ENCODE results near the gene POMGNT2.

POMGNT2 gene

DNA sequence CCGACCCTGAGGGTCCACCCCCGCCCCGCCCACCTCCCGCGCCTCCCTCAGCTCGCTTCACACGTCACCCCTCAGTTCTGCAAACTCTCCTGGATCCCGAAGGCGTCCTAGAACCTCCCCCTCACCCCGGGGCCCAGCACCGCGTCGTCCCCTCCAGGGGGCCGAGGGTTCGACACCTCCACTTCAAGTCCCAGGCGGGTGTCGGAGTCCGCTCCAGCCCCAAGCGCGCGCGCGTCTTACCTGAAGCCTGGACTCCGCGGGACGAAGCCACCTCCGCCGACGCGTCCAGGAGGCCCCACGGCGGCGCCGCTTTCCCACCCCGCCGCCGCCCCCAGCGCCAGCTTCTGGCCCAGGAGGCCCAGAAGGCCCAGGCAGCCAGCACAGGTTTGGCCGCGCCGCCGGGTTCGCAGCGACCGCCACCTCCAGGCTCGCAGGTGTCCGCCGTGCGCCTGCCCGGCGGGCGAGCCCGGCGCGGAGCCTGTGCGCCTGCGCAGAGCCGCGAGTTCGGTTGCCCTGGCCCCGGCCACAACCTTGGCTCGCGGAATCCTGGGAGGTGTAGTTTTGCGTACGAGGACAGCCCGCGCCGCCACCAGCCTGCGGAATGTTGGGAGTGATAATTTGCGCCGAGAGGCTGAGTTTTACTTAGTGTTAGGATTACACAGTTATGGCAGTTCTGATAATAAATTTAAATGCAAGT, at the start of gene POMGNT2:
Gene POMGNT2, minus strand, starts transcription at position 484 of the 697 bp plus-strand sequence. CDS start 24,648 bp downstream, outside the sequence.
- intact Hi-C loops (cut with DNase I), result loop anchor here (5.0 kb wide), 1 partner anchor 128 kb away; the partner anchor contains the start of gene GASK1A
- peak; percentile 83 to 97 (median 92) for DNase-seq

DNA sequence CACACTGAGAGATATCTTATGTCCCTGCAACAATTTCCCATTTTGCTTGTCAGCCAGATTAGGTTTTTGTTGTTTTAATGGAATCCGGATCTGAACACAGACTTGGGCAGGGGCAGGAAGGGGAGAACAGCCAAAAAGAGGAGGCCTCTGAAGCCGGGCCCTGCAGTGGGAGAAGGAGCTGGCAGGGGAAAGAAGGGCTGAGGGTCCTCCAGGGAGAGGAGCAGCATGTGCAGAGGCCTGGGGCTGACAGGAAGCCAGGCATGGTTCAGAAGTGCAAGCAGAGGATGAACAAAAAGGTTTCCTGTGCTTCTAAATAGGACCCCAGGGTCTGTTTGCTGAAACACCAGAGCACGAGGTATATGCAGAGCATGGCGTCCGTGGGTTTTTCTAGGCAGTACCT, 49.1 kb upstream of the POMGNT2 start:
- intact Hi-C loops (cut with DNase I), result loop anchor here (10.0 kb wide), 1 partner anchor 190 kb away; no protein-coding TSS in a partner anchor
- DNase-seq, result no peak

DNA sequence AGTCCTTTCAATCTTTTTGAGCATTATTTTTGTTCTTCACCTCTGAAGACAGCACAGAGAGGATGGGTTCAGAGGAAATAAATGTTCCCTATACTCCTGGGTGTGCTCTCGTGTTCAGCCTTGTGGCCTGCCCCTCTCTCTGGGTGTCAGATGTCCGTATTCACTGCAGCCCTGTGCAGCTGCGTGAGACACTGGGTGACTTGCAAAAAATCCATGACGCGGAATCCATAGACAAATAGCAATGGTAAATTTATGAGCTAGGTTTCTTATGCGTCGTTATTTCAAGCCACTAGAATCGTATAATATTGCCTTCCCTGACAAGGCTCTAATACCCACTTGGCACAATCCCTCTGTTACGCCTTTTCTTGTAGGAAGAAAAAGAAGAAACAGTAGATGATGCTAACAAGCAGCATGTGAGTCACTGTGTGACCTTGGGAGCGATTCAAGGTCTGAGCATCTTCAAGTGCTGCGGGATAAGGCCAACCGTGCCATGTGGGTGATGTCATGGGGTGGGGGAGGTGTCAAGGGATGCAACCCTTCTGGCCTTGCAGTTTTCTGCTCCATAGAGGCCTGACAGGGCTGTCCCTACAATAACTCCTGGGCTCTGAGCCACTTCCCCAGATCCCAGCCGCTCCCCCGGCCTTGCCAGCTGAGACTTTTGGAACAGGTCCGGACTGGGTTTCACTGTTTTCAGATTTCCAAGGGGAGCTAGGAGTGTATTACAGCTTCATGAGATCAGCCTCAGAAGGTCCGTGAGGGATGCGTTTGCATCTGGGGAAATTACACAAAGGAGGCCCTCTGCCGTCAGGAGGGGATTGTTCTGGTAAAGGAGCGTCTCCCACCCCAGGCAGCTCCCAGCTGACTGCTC, 47.6 kb upstream of the POMGNT2 start:
- peak in 36 of 42 donors; percentile 6 to 66 (median 42) for DNase-seq
- intact Hi-C loops (cut with DNase I), result loop anchor here (10.0 kb wide), 1 partner anchor 189 kb away; no protein-coding TSS in a partner anchor

DNA sequence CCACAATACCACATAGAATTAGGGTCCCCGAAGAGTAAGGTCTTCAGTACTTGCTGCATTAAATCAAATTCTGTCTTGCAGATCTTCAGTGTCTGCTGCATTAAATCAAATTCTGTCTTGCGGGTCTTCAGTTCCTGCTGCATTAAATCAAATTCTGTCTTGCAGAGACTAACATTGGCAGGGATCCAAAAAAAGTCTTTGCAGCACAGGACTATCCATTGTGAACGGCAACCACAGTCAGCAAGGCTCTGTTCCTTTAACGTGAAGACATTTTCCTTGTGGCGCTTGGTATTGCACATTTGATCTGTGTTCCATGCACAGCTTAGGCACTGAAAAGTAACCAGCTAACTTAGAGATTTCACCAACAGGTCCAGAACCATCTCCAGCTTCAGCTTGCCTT, 46.8 kb upstream of the POMGNT2 start:
- peak in 1 of 42 donors; percentile 25 for DNase-seq
- intact Hi-C loops (cut with DNase I), result loop anchor here (10.0 kb wide), 1 partner anchor 188 kb away; no protein-coding TSS in a partner anchor

DNA sequence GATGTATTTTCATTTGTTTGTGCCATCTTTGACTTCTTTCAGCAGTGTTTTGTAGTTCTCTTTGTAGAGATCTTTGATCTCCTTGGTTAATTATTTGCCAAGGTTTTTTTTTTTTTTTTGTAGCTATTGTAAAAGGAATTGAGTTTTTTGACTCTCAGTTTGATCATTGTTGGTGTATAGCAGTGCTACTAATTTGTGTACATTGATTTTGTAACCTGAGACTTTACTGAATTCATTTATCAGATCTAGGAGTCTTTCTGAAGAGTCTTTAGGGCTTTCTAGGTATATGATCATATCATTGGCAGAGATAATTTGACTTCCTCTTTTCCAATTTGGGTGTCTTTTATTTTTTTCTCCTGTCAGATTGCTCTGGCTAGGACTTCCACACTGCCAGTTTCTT, 42.2 kb upstream of the POMGNT2 start:
- intact Hi-C loops (cut with DNase I), result no loop called here
- no peak for DNase-seq

DNA sequence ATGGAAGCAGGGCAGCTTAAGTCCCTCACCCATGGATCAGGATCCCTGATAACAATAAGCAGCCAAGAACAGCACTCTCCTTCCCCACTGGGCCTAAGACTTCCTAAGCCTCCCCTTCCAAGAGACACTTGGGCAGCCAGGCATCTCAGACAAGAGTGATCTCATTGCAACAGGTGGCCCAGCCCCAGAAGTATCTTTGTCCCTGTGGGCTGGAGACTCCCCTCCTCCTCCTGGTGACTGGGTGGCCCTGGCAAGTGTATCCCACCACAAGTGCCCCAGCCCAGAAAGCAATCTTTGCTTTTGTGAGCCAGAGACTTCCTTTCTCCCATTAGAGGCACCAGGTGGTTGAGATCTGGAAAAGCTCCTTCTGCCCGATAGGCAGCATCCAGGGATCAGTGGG, 40.7 kb upstream of the POMGNT2 start:
- intact Hi-C loops (cut with DNase I), result no loop called here
- DNase-seq, result no peak

DNA sequence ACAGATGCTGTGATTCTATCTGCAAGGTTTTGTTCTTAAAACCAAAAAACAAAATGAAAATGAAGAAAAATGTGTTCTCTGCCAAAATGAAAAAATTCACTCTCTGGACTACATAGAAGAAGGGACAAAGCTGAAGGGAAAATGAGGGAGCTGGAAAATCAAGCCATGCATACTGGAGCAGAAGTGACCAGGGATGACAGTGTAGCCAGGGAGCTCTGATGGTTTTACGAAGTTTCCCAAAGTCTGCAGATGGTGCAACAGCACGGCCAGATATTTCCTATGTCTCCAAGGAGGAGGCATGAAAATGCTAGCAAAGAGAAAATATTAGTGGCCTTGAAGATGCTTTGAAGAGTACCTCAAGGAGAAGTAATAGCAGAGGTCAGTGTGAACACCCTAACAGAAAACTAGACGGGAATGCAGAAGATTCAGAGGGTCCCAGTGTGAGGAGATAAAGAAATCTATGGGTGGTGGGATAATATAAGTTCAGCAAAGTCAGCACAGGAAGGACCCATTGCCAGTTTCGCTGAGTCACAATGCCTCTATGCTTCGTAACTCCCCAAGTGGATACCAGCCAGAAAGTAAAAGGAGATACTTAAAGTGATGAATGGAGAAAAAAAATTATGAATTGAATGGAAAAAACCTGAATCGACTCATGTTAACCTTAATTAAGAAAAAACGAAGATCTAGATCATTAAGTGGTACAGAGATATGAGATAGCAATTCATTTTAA, 39.0 kb upstream of the POMGNT2 start:
- no peak for DNase-seq
- intact Hi-C loops (cut with DNase I), result no loop called here

DNA sequence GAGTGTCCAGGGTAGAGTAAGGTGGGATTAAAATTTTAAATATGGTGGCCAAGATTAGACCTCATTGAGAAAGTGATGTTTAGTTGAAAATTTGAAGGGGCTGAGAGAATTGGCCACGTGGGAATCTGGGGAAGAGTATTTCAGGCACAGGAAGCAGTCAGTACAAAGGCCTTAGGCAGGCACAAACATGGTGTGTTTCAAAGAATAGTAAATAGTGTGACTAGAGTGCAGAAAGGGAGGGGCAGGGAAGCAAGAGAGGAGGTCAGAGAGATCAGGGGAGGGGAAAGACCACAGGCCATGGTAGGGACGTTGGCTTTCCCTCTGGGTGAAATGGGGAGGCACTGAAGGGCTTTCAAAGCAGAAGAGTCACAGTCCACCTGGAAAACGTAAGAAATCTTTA, 36.6 kb upstream of the POMGNT2 start:
- DNase-seq, result no peak
- intact Hi-C loops (cut with DNase I), result no loop called here

DNA sequence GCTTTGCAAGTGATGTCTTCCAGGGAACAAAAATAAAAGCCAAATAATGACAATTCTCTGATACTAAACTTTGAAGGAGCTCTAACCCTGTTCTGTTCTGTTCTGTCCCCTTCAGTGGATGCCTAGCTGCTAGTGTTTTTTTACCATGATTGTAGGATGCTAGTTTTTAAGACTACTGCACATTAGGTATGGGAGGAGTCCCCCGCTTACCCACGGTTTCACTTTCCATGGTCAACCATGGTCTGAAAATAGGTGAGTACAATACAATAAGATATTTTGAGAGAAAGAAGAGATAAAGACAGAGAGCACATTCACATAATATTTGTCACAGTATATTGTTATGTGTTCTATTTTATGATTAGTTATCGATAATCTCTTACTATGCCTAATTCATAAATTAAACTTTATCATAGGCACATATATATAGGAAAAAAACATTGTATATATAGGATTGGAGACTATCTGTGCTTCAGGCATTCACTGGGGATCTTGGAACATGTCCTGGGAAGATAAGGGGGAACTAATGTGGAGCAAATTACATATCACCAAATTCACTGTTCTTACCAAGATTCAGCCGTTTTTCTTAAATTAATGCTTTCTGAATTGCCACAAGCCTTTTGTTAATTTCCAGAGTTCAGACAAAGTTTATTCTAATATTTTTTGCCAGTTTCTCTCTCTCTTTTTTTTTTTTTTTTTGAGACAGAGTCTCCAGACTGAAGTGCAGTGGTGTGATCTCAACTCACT, 32.8 kb upstream of the POMGNT2 start:
- intact Hi-C loops (cut with DNase I), result no loop called here
- no peak for DNase-seq

DNA sequence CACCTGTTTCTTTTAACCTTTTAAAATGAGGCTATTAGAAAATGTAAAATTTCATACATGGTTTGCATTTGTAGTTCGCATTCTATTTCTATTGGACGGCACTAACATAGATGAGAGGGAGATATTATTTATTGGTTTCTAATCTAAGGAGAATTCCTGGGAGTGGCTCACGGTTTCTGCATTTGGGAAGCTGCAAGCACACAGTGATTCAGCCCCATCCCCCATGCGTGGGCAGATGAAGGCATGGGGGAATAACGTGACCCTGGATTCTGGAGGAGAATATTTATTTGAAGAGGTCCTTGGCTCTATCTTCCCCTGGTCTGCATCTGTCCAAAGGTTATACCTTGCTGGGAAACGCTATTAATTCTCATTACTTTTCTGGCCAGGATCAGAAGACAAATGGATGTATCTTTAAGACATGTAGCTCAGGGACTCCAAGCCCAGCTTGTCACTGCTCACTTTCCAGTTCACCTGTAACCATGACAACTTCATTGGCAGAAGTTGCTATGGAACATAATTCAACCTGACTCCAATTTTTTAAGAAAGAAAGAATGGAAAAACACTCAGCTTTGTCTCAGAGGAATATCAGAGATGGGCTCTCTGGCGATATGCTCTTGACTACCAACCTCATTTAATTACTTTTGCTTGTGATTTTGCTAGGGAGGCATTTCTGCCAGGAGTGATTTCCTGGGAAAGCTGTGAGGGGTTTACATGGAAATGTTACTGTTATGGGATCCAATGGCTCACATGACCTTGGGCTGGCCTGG, 27.2 kb upstream of the POMGNT2 start:
- intact Hi-C loops (cut with DNase I), result no loop called here
- DNase-seq, result peak; percentile 13 to 76 (median 50)

DNA sequence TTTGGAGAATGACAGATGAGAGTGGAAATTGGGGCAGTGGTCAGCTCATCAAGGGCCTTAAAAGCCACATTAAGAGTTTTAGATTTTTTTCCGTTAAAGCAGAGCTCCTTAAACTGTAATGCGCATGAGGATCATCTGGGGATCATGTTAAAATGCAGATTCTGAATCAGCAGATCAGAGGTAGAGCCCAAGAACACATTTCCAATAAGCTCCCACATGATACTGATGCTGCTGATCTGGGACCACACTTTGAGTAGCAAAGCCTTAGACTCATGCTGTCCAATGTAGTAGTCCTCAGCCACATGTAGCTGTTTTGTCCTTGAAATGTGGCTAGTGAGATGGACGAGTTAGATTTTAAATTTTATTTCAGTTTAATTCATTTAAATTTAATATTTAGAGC, 26.3 kb upstream of the POMGNT2 start:
- intact Hi-C loops (cut with DNase I), result no loop called here
- DNase-seq, result no peak

DNA sequence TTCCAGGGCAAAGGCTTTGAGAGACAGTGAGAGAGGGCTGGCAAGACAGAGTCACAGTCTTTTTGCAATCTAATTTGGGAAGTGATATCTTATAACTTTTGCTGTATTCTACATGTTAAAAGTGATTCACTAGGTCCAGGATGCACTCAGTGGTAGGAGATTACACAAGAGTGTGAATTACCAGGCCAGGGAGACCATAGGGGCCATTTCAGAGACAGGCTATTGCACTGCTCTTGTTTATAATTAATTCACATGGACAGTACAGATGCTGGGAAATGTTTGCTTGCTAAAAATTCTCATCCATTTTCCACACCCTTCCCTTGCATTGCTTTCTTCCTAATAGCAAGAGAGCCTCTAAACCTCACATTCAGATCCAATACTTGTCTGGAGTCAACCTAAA, 22.6 kb upstream of the POMGNT2 start:
- no peak for DNase-seq
- intact Hi-C loops (cut with DNase I), result no loop called here

DNA sequence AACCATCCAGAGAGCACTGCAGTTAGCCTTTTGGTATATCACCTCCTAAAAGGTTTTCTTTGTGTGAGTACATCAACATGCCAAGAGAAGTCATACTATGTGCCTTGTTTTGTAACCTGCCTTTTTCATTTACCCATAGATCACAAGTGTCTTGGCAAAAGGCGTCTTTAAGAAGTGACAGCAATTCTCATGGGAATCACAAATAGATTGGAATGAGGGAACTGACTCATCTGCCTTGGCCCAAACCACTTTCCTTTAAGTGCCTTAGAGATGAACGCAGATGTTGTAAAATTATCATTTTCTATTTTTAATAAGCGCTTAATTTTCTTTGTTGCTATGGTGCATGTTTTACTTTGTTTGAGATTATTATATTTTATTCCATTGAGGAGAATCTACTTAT, 20.7 kb upstream of the POMGNT2 start:
- intact Hi-C loops (cut with DNase I), result no loop called here
- no peak for DNase-seq

DNA sequence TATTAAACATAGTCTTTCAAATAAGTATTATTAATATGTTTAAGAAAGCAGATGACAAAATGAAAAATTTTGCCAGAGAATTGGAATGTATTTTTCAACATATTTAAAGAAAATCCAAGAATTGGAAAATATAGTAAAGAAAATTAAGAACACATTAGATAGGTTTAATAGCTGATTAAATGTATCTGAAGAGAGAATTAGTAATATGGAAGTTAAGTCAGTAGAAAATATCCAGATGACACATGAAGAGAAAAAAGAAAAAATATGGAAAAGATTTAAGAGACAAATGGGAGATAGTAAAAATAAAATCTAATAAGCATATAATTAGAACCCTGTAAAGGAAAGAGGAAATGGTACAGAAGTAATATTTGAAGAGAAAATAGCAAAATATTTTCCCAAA, 18.0 kb upstream of the POMGNT2 start:
- intact Hi-C loops (cut with DNase I), result no loop called here
- DNase-seq, result no peak

DNA sequence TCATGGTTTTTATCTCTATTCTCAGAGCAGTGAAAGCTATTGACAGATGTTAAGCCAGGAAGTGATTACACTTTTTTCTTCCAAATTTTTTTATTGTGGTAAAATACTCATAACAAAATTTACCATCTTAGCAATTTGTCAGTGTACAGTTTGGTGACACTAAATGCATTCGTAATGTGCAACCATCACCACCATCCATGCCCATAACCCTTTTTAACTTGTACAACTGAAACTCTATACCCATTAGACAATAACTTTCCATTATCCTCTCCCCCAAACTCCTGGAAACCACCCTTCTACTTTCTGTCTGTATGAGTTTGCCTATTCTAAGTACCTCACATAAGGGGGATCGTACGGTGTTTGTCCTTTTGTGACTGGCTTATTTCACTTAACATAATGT, 15.1 kb upstream of the POMGNT2 start:
- intact Hi-C loops (cut with DNase I), result no loop called here
- DNase-seq, result no peak

DNA sequence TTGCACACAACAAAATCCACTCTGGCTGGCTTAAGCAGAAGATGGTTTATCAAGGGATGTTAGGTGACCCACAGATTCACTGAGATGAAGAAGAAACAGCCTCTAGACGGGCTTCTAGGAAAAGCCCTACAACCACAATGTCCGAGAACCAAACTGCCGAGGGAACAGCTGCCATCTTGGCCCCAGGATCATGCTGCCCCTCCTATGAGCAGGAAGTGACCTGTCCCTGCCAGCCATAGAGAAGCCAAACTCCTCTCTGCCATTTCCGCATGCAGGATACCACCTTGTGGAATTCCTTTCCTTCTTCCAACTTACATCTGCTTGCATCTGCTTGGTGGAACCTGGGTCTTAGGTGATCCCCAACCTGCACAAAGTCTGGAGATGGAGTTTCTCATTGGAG, 11.4 kb upstream of the POMGNT2 start:
- DNase-seq, result no peak
- intact Hi-C loops (cut with DNase I), result no loop called here

DNA sequence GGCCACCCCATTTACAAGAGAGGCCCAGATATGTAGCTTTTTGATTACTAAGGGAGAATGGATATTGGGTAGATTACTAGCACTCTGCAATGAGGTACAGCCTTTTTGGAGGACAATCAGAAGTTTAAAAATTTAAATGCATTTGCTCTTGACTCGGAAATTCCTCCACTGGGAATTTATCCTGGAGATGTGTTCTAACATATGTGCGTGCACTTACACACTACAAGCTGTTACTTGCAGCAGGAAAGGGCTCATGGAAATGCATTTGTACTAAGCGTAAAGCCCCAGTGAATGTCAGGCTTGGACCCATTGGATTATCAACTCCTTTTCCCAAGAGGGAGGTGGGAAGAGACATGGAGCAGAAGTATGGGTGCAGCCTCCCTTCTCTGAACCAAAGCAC, 7.8 kb upstream of the POMGNT2 start:
- intact Hi-C loops (cut with DNase I), result no loop called here
- no peak for DNase-seq

DNA sequence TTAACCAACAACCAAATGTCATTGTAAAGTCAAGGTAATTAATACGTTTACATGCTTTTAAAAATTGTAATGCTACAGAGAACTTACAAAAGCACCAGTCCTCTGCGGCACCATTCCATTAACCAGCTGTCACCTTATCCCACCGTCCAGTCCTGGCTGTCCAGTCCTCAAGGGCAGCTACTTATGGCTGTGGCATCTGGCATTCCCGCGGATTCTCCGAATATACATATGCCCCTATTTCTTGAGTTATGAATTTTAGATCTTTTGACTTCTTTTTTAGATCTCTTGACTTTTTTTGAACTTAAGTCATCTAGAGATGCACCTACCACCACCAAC, 382 bp upstream of the POMGNT2 start:
- DNase-seq, result peak in 3 of 42 donors; percentile 21 to 54 (median 29)
- intact Hi-C loops (cut with DNase I), result loop anchor here (5.0 kb wide), 1 partner anchor 129 kb away; the partner anchor contains the start of gene GASK1A
